Neural progenitor cell (in vitro differentiated cells): ENCODE results near the gene CCDC3.

Experiments
- EZH2phosphoT487 ChIP-seq: fragments of 200-600 bp; sonication (generic); IDR thresholded peaks from 2 replicates; pipeline ENCODE4 v1.6.1; 2017; ENCODE audit warnings: antibody characterized with exemption
- TF ChIP-seq, protein P1 (sequence below): fragments of 200-600 bp; sonication (generic); IDR thresholded peaks from 2 replicates; pipeline ENCODE4 v1.5.1; 2017; ENCODE audit warnings: antibody characterized with exemption, mild to moderate bottlenecking

- TF ChIP-seq, protein P1, sequence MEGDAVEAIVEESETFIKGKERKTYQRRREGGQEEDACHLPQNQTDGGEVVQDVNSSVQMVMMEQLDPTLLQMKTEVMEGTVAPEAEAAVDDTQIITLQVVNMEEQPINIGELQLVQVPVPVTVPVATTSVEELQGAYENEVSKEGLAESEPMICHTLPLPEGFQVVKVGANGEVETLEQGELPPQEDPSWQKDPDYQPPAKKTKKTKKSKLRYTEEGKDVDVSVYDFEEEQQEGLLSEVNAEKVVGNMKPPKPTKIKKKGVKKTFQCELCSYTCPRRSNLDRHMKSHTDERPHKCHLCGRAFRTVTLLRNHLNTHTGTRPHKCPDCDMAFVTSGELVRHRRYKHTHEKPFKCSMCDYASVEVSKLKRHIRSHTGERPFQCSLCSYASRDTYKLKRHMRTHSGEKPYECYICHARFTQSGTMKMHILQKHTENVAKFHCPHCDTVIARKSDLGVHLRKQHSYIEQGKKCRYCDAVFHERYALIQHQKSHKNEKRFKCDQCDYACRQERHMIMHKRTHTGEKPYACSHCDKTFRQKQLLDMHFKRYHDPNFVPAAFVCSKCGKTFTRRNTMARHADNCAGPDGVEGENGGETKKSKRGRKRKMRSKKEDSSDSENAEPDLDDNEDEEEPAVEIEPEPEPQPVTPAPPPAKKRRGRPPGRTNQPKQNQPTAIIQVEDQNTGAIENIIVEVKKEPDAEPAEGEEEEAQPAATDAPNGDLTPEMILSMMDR = no peak
- no peak for TF ChIP-seq EZH2phosphoT487
These were observed 92.2 kb downstream of the CCDC3 start for GRCh38 chr10:12909182-12909835.
